Fibroblast of skin of abdomen (primary cell): ENCODE results near the gene GNE.
"Not testable (repeated sequence)": the region's sequence is repeated elsewhere in the genome, so short reads cannot be mapped to it uniquely, and the experiment has no call there.

Experiments
- DNase-seq: peaks from one replicate; pipeline ENCODE4 v3.0.0-alpha.2; 2013

GNE gene

DNA sequence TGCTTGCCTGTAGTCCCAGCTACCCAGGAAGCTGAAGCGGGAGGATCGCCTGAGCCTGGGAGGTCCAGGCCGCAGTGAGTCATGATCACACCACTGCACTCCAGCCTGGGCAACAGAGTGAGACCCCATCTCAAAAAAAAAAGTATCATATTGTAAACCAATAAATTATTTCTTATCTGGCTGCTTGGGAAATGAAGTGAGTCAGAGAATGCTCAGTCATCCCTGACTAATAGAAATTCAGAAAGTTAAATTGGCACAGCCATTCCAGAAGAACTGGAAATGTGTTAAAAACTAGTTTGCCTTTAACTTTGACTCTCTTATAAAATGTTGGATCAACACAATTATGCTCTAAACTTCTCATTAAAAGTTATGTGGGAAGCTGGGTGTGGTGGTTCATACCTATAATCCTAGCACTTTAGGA lies 9.8 kb upstream of the GNE start:
- peak; percentile 62 for DNase-seq

DNA sequence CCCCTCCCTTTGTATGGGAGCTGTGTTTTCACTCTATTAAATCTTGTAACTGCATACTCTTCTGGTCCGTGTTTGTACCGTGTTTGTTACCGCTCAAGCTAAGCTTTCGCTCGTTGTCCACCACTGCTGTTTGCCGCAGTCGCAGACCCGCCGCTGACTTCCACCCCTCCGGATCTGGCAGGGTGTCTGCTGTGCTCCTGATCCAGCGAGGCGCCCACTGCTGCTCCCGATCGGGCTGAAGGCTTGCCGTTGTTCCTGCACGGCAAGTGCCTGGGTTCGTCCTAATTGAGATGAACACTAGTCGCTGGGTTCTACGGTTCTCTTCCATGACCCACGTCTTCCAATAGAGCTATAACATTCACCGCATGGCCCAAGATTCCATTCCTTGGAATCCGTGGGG lies 6.6 kb upstream of the GNE start:
- DNase-seq: no peak

DNA sequence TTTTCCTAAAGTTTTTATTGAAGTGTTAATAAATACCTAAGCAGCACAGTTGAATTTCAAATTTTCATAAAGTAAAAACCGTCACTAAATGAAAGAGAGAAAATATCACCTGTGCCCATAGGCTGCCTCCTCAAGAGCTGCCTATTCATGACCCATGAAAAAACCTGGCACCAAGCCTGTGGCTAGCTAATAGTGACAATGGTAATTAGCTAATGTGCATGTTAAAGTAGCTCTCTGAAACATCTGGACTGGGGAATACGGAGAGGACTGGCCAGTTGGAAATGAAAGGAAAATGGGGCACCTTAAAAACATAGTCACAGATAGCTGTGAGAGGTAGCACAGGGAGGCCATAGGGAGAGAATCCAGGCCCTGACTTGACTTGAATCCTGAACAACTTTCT lies 5.4 kb upstream of the GNE start:
- no peak for DNase-seq

DNA sequence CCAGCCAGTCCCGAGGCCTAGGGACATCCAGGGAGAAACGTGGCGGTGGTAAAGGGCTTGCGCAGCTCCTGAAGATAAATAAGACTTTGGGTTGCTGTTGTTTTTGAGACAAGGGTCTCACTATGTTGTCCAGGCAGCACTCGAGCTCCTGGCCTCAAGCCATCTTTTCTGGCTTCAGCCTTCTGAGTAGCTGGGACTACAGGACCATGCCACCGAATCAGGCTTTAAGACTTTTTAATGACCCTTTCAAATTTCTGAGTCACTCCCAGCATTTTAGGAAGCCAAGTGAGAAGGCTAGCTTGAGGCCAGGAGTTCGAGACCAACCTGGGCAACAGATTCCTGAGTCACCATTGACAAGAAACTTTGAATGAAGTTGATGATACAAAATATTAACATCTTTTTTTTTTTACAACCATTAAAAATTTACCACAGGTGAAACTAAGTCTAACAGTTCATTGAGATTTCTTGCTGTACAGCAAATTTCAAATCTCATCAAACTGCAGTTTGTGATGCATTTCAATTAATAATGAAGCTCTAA lies 817 bp upstream of the GNE start:
- no peak for DNase-seq

DNA sequence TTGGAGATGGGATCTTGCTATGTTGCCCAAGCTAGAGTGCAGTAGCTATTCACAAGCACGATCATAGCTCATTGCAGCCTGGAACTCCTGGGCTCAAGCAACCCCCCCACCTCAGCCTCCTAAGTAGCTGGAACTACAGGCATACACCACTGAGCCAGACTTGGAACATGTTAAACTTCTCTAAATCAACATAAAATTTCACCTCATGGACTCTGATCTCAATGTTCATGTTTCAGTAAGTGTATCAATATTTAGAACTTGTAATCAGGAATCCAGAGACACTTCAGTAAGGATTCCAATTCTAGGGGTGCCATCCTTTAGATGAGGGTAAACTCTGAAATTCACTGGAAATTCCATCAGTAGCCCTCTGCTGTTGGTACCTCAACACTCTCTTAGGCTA lies 6.8 kb downstream of the GNE start:
- no peak for DNase-seq

DNA sequence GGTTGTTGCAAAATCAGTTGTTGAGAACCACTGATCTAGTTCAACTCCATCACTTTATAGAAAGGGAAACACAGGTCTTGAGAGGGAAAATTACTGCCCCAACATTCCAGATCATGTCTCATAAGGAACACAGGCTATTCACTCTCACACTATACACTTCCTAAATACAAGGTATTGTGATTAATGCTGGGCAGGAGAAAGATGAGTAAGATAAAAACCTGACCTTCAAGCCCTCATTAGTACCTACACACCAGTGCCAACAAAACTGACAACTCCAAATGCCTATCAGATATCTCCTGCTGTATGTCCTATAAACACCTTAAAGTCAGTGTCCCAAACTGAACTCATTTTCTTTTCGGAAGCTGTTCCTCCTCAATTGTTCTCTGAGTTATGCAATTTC lies 8.2 kb downstream of the GNE start:
- DNase-seq: no peak

DNA sequence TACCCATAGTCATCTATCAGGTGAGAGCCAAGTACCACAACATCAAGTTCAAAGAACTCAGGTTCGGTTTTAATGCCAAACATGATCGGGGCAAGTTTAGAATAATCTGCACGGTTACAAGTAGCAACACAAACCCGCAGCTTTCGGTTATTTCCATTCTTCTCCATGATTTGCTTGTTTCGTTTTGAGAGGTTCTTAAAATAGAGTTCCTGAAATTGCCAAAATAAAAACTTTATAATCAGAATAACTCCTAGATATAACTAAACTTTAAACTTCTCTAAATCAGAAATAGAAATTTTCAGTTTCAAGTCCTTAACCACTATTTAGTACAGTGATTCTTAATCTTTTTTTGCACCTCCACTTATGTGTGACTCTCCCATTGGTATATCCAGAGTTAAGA lies 9.1 kb downstream of the GNE start:
- DNase-seq: no peak

DNA sequence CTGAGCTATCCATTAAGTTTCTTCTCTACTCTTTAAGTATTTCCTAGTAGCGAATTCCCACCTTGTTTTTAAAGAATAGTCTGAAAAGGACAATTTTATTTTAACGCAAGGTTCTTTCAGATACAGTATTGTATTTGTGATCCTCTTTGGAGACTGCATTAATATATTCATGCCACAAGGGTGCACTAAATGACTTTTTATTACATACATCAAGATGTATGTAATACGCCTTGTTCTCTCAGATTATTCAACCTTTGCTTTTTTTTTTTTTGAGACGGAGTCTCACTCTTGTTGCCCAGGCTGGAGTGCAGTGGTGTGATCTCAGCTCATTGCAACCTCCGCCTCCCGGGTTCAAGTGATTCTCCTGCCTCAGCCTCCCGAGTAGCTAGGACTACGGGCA lies 10.2 kb downstream of the GNE start:
- peak; percentile 63 for DNase-seq

DNA sequence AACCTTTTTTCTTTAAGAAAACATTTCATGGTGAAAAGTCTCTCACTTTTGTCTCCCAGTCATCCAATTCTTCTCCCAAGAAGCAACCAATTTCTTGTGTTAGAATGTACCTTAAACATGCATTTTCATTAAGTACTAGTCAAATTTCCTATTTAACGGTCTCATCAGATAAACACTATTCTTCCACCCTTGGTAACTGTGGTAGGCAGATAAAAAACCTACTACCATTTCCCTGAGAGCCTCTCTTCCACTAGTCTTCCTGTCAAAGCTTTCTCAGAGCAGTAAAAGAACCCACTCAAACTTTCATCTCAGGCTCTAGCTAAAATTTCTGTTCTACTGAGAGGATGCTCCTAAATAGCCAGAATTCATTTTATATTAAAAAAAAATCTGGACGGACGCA lies 10.9 kb downstream of the GNE start:
- no peak for DNase-seq

DNA sequence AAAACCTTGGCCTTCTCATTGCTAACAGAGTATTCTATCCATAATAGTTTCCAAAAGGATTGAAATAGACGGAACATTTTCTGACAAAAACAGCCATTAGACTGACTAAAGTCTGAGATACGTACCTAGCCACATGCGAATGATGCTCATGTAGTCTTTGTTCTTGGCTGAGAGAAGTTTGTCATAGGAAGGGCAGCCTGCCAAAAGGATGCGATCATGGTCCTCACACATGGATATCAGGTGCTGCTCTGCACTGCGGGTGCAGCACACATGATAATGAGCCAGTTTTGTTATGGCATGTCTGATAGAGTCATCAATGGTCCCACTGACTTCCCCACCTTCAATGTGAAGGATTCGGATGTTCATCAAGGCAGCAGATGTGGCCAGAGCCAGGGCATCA lies 12.3 kb downstream of the GNE start:
- peak; percentile 24 for DNase-seq

DNA sequence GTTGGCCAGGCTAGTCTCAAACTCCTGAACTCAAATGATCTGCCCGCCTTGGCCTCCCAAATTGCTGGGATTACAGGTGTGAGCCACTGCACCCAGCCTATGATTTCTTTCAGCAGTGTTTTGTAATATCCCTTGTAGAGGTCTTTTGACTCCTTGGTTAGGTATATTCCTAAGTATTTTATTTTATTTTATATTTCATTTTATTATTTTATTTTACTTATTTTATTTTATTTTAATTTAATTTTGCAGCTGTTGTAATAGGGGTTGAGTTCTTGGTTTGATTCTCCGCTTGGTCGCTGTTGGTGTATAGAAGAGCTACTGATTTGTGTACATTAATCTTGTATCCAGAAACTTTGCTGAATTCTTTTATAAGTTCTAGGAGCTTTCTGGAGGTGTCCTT lies 18.6 kb downstream of the GNE start:
- not testable (repeated sequence) for DNase-seq

DNA sequence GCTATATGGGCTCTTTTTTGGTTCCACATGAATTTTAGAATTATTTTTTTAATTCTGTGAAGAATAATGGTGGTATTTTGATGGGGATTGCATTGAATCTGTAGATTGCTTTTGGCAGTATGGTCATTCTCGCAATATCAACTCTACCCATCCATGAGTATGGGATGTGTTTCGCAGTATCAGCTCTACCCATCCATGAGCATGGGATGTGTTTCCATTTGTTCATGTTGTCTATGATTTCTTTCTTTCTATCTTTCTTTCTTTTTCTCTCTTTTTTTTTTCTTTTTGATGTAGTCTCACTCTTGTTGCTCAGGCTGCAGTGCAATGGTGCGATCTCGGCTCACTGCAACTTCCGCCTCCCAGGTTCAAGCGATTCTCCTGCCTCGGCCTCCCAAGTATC lies 19.0 kb downstream of the GNE start:
- DNase-seq: not testable (repeated sequence)

DNA sequence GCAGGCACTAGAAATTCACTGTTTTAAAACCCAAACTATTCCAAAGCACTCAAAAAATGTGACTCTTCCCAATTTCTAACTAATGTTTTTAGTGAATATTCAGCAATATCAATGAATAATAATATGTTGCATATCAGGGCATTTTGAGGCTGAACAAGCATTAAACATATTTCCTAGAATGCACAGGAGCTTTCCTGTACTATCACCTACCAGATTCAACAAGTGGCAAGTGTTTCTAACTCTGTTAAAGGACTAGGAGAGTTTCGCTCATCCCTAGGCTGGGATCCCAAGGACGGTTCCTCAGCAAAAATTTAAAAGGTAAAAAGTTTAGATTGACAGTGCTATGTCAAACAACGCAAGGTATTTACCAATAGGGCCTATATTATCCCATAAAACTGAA lies 21.0 kb downstream of the GNE start:
- DNase-seq: no peak

DNA sequence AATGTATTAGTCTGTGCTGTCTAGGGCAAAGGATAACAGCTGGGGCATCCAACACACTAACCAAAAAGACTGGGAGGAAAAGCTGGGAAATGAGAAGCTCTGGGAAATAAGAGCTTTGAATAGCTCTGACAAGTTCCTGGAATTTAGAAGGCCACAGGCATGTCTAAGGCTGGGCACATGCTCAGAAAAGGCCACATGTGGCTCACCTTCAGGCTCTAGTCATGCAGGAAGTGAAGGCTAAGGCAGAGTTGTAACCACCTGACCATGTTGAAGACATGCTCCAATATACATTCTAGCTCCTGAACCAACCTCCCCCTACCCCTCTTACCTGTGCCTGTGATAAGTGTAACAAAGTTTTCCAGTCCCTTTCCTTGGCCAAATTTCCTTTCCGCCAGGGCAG lies 35.8 kb downstream of the GNE start:
- DNase-seq: peak; percentile 20

DNA sequence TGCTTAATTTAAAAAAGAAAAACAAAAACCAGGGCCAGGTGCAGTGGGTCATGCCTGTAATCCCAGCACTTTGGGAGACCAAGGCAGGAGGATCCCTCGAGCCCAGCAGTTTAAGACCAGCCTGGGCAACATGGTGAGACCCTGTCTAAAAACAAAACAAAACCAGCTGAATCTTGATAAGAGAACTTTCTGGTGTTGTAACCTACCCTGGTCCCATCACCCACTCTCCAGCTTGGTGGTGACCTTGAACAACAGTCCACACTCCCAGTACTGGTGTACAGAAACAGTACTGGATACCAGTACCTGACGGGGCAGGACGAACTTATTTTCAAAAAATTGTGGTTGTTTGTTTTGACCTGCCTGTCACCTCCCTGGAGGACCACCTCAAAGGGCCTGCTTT lies 36.6 kb downstream of the GNE start:
- DNase-seq: no peak

DNA sequence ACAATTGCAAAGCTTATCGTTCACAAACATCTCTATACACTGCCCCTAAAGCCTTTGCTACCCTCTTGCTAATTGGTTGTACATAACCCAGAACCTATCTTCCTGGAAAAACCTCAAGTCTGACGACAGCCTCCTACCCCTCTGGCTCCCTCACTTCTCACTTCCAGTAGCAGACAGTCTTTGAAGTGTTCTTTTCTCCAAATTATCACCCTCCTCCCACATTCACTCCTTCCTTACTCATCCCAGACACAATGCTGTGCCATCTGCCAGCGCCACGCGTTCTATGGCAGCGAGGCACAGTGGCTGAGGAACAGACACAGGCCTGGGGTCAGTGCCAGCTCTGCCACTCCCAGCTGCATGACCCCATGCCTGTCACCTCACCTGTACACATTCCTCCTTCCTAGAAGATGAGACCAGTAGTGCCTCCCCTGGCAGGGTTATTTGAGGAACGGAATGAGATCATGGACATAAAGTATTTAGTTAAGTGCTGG lies 39.8 kb downstream of the GNE start:
- DNase-seq: no peak

DNA sequence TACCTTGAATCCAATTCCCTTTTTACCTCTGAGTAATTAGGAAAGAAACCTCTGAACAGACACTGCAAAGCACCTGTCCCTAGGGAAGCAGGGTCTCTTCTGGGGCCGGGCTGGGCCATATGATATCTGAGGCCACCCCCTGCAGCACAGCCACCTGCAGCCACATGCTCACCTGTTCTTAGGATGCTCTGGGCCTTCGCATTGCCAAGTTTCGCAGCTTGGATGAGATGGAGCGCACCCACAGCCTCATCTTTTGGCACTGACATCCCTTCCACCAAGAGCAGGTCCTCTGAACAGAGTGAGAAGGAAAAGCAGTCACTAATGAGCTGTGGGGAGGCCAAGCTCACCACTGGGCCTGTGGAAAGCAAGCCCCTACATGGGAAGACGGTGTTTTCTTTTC lies 40.2 kb downstream of the GNE start:
- no peak for DNase-seq

DNA sequence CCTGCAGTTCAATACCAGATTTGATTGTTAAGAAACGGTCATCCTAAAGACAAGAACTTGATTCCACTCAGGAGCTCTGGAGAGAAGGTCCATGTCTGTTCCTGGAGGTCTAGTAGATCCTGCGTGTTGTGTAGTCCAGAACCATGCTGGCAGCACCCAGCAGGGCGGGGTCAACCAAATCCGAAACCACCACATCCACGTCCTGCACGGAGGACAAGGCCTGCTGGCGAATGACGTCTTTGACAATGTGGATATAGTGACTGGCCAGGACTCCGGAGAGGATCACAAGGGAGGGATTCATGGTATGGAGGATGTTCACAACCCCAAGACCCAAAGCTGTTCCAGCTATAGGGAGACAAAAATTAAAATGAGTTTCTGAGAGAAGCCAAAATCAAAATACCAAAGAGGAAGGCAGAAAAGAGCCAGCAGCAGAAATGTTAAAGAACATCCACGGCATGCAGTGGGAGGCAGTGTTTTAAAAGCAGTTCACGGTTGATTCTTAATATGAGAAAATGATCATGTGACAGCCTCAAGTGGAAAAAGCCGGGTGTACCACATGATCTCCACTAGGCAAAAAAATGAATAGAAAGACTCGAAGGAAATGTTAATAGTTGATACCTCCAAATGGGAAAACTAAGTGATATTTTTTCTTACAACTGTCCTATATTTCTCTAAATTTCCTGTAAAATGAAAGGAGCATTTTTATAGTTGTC lies 40.8 kb downstream of the GNE start:
- no peak for DNase-seq

DNA sequence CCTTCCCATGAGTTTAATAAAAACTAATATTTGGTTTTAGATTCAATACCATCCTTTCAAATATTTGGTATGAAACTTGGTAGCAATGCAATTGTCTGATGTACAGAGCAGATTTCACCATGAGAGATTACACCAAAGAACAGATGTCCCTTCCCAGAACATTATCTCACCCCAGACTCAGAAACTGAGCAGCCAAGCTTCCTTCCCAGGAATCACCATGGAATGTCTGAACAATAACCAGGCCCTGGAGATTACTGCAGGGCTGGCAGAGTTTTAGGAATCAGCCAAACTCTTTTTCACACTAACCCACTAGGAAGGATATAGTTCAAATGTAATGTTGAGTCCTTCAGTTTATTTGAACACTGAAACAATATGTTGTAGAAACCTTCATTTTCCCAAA lies 43.7 kb downstream of the GNE start:
- peak; percentile 39 for DNase-seq

DNA sequence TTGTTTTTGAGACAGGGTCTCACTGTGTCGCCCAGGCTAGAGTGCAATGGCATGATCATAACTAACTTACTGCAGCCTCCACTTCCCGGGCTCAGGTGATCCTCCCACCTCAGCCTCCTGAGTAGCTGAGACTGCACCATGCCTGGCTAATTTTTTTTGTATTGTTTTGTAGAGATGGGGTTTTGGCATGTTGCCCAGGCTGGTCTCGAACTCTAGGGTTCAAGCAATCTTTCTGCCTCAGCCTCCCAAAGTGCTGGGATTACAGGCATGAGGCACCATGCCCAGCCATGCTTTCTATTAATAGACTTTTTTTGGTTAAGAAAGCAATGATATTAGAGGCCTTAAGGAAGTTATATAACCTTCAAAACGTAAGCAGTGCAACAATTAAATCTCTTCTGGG lies 44.3 kb downstream of the GNE start:
- DNase-seq: no peak

DNA sequence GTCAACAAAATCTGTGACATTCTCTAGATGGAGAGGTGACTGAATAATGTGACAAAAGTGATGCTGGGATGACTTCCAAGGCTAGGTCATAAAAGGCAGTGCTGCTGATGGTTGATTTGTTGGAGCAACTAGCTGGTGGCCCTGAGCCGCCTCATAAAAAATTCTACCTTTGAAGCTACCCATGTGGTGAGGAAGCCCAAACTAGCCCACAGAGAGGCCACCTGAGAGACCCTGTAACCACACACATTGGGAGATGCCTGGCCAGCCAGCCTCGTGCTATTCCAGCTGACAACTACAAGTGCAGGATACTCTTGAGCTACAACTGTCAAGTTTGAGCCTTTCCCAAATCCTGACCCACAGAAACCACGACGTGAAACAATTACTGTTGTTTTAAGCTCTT lies 44.9 kb downstream of the GNE start:
- DNase-seq: no peak

DNA sequence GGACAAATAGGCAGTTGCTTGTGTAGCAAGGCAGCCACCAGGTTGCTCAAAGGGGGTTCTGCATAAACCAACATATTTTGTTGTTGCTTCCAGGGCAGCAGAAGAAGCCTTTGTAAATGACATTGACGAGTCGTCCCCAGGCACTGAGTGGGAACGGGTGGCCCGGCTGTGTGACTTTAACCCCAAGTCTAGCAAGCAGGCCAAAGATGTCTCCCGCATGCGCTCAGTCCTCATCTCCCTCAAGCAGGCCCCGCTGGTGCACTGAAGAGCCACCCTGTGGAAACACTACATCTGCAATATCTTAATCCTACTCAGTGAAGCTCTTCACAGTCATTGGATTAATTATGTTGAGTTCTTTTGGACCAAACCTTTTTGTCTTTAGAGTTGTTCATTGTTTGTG lies 46.7 kb downstream of the GNE start:
- no peak for DNase-seq

DNA sequence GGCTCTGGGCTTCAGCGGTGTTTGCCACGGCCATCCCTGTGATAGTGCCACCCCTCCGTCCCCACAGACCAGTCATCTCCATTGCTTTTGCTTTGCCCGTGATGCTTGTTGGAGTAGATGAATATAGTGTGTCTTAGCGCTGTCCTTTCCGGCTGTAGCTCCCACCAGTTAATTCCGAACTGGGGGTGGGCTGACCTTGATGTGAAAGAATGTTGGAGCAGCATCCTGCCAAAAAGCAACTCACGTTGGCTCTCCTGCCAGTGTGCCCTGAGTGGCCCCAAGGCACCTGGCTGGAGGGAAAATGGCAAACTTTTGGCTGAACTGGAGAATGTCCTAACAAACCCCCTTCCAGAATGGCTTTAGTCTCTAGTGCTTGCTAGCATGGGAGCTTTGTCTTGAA lies 47.5 kb downstream of the GNE start:
- no peak for DNase-seq

DNA sequence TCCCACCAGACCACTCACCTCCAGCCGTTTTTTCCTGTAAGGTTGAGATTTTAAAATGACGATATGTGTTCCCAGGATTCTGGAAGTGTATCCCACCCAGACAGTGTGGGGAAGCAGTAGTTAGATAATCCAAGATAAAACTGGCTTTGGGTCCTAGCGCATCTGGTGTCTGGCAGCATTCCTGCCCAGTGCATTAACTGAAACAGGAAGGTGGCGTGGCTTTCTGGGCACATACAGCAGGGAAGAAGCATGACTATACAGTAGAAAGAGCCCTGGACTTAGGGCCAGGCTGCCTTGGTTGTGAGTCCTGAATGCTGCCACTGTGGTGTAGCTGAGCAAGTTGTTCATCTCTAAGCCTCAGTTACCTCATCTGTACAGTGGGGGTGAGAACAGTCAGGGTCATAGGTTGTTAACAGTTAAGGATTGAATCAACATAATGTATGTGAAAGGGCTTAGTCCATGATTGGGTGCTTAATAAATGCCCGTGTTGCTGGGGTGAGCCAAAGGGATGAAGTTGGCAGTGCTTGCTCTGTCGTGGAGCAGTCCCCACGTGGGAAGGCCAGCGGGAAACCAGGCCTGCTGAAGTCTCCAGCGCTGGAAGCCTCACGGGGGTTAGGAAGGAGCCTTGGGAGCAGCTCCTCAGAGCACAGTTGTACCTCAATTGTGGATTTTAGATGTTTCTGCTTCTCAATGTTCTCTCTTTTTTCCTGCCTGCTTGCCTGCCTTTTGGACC lies 49.6 kb downstream of the GNE start:
- no peak for DNase-seq
